RPMI8226 (cell line): ENCODE measurements around the gene OGDHL.
"Not testable (repeated sequence)": the region's sequence is repeated elsewhere in the genome, so short reads cannot be mapped to it uniquely, and the experiment has no call there.

Source experiments
- DNase-seq: peaks from one replicate; pipeline ENCODE4 v3.0.0-alpha.2; 2015

OGDHL gene

DNA sequence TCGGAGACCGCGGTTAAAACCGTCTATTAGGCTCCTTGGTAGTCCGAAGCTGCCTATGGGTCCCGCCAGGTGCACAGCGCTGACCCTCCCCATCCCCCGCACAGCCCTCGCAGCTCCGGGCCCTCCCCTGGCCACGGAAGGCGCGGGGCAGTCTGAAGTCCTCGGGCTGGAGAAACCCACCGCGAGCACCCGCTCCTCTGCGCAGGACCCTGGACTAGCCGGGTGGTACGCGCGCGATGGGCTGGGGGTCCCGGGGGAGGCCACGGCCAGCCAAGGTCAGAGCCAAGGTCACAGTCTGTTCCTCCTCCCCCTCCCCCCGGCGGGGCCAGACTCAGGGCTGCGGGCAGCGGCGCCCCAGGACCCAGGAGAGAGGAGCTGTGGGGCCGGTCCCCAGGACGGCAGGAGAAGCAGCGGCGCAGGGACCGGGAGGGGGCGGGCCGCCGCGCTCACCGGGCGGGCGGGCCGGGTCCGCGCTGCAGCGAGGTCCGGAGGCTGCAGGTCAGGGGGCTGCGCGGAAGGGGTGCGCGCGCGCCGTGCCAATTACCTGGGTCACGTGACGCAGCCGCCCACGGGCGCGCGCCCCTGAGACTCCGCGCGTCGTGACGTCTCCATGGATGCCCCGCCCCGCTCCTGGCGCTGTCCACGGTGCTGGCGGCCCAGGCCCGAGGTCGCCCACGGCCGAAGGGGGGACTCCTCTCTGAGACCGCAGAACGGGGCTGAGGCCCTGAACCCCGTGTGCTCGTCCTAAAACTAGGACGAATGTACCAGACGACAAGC lies at the start of gene OGDHL:
OGDHL (minus strand) TSS at position 535 of the 777 bp plus-strand sequence. CDS start 3,731 bp downstream, outside the sequence.
- DNase-seq: peak; percentile 56

DNA sequence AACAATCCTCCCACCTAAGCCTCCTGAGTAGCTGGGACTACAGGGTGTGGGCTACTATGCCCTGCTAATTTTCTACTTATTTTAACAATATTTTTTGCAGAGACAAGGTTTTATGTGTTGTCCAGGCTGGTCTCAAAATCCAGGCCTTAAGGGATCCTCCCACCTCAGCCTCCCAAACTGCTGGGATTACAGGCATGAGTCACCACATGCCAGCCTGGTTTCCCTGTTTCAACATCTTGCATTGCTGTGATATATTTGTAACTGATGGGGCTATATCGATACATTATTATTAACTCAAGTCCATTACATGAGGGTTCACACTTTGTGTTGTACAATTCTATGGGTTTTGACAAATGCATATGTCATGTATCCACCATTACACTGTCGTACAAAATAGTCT lies 41.9 kb upstream of the OGDHL start:
- DNase-seq: no peak

DNA sequence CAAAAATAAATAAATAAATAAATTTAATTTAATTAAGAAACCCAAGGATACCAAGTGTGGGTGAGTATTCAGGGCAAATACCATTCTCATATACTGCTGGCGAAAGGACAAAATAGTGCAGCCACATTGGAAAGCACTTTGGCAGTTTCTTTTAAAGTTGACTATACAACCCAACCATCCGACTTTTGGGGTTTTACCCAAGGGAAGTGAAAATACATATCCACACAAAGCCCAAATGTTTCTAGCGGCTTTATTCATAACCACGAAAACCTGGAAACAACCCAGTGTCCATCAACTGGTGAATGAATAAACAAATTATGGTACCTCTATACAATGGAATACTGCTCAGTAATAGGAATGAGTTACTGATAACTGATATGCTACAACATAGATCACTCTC lies 36.2 kb upstream of the OGDHL start:
- DNase-seq: no peak

DNA sequence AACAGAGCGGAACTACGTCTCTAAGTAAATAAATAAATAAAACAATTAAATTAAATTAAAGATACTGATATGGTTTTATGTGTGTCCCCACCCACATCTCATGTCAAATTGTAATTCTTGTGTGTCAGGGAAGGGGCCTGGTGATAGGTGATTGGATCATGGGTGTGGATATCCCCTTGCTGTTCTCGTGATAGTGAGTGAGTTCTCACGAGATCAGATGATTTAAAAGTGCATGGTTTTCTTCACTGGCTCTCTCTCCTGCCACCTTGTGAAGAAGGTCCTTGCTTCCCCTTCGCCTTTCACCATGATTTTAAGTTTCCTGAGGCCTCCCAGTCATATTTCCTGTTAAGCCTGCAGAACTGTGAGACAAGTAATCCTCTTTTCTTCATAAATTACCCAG lies 29.0 kb upstream of the OGDHL start:
- DNase-seq: no peak

DNA sequence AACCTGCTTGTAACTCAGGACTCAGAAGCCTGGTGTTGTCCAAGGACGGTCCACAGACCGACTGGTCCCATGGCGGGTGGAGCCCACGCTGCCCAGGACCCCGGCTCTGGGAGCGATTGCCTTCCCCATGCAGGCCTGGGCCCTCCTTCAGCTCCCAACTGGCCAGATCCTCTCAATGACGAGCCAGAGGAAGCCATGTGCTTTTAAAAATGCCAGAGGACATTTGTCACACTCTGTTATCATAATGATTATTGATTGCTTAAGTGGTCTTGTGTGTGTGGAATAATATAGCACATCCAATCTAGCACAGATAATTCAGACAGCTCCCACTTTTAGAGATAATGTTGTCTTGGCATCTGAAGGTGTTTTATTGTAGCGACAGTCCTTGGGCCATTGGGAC lies 22.6 kb upstream of the OGDHL start:
- DNase-seq: no peak

DNA sequence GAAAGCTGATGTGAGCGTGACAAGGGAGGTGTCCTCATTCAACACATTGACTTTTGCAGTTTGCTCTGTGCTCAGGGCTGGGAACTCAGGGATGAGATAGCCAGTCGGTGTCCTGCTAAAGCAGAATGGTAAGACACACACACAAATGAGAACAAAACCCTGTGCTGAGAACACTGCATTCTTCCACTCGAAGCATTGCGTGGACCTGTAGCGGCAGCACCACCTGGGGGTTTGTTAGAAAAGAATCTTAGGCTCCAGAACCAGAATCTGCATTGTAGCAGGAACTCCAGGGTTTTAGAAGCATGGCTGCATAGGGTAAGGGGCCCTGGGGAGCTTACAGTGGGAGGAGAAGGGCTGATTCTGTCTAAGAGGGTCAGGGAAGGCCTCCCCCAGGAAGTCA lies 21.5 kb upstream of the OGDHL start:
- no peak for DNase-seq

DNA sequence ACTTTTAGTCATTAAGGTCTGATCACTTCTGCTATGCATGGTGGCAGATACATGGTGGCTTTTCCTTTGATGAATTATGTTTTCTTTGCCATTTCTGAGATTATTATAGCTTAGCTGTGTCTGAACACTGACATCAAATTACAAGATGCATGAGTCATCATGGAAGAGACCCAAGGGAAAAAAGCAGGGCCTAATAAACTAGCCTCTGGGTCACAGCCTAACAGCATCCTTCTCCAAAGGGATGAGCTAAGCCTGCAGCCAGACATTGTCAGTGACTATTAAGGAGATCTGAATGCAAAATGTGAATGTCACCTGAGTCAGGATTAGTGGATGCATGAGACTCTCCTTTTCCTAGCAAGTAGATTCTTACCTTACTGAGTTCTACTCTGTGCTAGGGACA lies 19.1 kb upstream of the OGDHL start:
- no peak for DNase-seq

DNA sequence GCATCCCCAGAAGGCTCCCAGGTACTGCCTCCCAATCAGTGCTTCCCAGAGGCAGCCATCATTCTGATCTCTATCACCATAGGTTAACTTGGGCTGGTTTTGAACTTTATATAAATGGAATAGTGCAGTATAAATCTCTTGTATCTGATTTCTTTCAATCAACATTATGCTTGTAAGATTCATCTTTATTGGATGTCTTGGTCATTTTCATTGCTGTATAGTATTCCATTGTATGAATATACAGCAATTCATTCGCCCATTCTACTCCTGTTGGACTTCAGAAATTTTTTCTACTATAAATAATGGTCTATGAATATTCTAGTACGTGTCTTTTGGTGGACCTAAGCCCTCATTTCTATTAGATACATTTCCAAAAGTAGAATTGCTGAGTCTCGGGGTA lies 16.1 kb upstream of the OGDHL start:
- no peak for DNase-seq

DNA sequence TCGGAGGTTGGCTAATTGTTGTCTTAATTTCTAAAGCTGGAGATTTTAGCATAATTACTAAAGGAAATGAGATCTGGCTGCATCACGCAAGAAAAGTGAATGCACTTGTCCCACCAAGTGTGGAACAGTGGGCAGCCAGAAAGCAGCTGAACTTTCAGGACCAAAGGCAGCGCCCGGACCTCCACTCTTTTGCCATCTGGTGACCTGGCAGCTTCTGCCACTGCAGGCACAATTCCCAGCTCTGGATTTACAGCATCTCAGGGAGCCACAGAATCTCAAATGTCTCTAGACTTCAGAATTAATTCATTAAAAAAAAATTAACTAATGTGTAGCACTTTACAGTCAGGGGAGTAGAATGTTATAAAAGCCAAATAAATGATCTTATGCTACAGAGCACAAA lies 14.7 kb upstream of the OGDHL start:
- no peak for DNase-seq

DNA sequence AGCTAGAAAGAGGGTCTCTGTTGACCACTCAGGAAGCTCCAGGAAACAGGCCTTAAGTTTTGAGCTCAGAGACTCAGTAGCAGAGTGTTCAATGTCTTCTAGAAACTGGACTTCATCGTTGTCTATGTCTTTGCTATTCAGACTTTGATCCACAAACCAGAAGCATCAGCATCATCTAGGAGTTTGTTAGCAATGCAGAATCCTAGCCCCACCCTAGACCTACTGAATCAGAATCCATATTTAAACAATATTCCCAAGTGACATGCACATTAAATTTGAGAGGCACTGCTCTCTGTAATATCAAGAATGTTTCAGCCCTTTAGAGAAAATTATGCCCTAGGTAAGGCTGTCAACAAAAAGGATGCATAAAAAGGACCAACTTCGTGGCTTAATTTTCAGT lies 12.9 kb upstream of the OGDHL start:
- no peak for DNase-seq

DNA sequence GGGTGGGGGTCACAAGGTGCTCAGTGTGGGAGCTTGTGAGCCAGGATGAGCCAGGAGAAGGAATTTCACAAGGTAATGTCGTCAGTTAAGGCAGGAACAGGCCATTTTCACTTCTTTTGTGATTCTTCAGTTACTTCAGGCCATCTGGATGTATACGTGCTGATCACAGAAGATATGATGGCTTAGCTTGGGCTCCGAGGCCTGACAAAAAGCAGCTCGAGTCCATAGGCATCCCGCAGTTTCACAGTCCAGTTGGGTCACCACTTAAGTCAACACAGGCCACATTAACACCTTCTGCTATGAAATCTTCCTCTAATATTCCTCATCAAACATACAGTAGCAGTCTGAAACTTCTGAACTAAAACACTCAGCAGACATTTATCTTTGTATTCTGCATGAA lies 10.8 kb upstream of the OGDHL start:
- DNase-seq: not testable (repeated sequence)

DNA sequence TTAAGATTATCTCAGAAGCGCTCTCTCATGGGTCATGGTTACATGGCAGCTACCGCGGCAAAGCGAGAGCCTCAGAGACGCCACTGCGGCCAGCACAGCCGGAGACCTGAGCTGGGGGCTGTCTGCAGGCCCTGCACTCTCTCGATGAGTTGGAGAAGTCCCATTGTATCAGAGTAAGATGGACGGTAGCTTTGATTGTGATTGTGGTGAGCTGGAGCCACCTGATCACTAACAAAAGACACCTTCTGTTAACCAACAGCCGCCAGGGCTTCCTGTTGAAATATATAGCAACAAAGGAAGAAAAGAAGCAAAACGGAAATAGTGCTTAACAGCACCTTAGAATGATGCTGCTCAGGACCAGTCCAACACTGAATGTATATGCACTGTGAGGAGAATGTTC lies 8.9 kb upstream of the OGDHL start:
- not testable (repeated sequence) for DNase-seq

DNA sequence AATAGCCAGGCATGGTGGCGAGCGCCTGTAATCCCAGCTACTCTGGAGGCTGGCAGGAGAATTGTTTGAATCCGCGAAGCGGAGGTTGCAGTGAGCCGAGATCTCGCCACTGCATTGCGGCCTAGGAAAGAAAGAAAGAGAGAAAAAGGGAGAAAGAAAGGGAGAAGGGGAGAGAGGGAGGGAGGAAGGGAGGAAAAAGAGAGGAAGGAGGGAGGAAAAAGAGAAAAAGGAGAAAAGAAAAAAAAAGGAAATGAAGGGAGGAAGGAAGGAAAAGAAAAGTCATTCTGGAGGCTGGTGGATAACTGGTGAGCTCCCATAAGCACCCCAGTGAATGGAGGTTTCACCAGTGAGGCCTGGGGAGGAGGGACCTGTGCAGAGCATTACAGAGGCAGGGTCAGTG lies 7.6 kb upstream of the OGDHL start:
- DNase-seq: no peak

DNA sequence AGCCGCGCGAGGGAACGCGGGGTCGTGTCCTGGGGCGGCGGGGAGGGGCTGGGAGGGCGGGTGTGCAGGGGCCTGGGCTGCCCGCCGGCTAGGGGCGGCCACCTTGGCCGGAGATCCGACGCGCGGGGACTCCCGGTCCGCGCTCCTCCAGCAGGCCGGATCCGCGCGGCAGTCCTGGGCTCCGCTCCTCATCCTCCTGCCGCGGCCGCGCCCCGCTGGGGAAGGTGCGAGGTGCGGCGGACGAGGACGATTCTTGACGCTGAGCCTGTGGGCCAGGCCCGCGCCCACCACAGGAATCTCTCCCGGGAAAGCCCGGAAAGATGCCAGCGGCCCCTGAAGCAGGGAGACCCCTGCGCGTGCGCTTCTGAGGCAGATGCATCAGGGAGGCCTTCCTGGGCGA lies 6.6 kb upstream of the OGDHL start:
- DNase-seq: no peak

DNA sequence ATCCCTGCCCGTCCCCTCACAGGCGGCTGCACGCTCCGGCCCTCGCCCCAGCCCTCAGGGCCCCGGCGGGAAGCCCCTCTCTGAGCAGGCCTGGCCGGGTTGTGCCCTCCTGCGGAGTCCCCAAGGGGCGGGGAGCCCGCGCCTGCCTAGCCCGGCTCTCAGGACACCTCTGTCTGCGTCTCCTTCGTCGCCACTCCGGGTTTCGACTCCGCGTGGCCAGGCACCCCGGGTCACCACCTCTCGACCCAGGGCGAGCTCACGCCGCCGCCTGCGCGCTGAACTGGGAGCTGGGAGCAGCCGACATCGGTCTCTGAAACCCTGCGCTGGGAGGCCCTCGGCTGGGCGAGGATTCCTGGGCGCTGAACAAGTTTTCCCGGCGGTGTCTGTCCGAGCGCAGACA lies 6.2 kb upstream of the OGDHL start:
- DNase-seq: no peak

DNA sequence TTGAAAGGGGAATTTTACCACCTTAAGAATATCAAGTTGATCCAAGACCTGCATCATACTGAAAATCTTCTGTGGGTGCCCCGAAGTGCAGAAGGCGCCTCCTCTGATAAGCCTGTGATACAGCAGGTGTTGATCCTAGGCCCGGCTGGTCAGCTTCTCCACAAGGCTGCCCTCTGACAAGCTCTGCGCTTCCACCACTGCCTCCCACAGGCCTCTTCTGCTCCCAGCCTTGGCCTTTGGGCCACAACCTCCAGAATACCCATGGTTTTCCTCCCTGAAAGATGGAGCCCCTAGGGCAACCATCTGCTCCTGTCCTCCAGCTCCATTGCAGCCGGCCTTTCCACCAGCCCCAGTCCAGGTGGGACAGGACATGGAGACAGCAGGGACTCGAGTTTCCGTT lies 5.6 kb upstream of the OGDHL start:
- DNase-seq: no peak

DNA sequence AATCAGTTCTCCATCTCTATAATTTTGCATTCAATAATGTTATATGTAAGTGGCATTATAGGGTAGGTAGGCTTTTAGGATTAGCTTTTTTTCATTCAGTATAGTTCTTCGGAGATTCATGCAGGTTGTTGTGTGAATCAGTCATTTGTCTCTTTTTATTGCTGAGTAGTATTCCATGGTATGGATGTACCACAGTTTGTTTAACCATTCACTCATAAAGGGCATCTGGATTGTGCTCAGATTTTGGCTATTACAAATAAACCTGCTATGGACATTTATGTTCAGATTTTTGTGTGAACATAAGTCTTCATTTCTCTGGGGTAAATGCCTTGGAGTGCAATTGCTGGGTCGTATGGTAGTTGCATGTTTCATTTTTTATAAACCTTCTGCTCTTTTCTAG lies 4.4 kb upstream of the OGDHL start:
- no peak for DNase-seq

DNA sequence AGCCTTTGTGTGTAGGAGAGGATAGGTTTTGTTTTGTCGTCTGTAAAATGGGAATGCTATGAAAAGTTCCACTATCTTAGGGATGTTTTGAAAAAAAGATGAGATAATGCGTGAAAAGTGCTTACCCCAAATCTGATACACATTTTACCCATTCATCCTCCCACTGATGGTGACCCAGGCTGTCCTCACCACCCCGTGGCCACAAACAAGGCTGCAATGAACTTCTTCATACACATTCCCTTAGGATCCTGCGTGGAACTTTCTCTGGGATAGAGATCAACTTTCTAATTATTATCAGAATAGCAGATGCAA lies 399 bp upstream of the OGDHL start:
- DNase-seq: no peak

DNA sequence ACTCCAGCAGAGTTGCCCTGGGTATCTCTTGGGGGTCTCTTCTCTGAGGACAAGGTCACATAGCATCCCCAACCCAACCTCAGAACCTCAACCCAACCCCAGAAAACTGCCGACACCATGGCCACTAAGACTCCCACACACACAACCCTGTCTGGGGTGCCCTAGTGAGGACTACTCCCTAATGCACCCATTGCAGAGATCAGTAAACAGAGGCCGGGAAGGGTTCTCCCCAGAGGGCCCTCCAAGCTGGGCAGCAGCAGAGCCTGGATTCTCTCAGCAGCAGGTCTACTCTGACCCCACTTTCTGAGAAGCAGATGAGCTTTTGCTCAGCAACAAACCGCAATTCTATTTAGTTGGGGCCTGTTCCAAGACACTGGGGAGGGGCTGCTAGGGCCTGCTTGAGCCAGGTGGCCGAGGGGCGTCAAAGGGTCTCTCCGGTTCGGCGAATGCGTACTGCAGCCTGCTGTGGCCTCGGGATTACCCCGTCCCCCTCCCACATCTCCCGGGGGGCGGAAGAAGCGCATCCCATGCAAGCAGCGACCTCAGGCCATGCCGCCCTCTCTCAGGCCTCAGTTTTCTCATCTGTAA lies 828 bp downstream of the OGDHL start:
- DNase-seq: no peak

DNA sequence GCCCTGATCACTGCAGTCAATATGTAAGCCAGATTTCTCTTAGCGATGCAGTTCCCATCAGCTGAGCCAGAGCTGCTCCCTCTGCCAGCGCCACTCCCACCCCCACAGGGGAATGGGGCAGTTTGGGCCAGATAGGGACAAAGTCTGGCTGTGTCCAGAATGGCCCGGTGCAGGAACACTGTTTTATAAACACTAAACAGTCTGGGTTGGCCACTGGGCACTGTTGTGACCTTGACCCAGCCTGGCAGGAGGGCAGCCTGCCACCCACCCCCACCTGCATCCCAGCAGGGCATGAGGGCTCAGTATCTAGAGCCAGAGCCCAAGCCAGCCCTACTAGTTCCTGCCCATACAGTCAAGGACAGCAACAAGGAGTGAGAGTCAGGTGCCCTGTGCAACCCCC lies 1.3 kb downstream of the OGDHL start:
- DNase-seq: no peak

DNA sequence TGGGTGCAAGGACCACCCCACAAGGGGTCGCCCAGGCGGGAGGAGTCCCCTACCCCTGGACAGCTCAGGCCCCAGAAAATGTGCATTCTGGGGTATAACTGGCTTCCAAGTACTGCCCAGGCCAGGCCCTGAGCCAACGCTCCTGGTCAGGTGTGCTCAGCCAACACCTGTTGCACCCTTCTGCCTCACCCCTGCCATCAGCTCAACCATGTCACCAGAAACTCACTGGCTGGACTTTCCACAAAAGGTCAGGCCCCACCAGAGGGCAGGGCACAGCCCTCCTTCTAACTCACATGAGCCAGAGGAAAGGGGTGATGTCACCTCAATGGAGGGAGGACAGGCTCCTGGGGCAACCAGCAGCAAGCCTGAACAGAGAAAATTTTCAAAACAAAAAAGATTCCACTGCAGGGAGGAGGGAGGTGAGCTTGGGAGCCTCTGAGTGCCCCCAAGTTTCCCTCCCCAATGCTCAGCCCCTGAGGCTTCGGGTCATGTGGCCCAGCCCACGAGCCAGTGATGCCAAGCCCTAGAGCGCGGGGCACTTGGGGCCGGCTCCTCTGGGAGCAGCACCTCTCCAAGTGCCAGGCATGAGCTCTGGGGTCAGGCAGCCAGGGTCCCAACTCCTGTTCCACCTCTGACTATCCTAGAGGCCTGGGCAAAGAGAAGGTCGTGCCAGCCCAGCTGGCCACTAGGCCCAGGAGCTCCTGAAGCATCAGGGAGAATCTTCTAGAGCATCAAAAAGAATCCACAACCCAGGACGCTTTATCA lies 2.2 kb downstream of the OGDHL start:
- DNase-seq: no peak

DNA sequence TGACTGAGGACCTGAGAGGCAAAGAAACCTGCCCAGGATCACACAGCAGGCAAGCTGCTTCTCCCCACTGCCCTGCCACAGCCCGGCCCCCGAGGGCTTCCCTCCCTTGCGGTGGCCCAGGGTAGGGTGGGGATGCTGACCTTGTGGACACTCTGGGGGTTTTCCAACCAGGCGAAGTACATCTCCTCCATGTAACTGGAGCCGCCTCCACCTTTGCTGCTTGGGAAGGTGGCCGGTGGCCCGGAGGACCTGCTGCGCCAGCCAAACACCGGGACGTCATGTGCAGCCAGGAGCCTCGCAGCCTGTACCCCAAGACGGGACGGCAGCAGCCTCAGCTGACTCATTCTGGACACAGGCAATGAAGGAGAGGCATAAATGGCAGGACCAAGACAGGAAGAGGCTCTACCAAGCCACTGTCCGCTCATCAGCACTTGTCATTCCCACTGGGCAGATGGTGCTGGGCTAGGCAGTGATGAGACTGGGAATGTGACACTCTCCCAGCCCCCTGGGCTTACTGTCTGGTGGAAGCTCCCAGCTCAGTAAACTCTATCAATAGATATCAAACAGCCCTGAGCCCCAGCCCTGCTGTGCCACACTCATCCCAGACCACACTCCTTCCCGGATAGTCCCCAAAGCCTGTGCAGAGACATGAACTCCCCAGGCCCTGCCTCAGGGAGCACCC lies 3.7 kb downstream of the OGDHL start:
- no peak for DNase-seq

DNA sequence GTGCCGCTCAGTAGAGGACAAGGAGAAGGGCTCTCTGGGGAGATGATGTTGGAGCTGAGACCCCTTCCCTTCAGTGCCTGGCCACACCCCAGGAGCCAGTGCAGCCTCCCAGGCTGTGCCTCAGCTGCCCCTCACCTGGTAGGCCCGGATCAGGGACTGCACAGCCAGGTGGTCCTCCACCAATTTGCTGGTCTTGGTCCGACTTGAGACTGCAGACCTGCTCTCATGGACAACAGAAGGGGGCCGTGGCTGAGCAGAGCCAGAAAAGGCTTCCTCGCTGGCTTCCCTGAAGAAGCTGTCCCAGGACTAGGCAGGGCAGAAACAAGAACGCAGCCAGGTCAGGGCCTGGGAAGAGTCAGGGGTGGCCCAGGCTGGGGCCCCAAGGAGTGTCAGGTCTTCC lies 5.5 kb downstream of the OGDHL start:
- no peak for DNase-seq

DNA sequence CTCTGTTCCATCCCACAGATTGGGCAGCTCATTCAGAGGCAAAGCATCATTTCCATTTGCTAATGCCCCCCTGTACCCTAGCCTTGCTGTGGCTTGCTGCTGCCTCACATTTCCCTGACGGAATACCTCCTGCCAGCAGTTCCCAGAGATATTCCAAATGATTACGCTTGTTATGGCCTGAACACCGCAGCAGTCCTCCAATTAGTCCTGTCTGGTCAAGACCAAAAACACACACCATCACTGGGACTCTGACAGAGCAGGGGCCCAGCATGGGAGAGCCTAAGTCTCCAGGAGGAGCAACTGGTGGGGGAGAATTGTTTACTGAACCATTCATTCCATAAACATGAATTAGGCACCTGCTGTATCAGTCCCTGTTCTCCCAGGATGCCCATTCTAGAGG lies 6.1 kb downstream of the OGDHL start:
- DNase-seq: no peak
